Astrocyte (in vitro differentiated cells and primary cell): Measurements from ENCODE around the gene OMD. TPM values are rescaled to one million over a fixed set of nuclear protein-coding genes. Genes with fewer than 3 reads are reported as not detected.
A peak's percentile ranks its signal among the peaks of the same experiment; 100 is the strongest.

ENCODE experiments used
- DNase-seq: peaks from one replicate; pipeline ENCODE4 v3.0.0-alpha.2; 2010; ENCODE audit warnings: low read depth
- FAIRE-seq: peaks from 2 replicates; lab custom pipeline; 2011; peaks lifted over from hg19 to GRCh38; lab: Jason Lieb, UNC
- H2AFZ ChIP-seq: 2 replicates; pipeline ENCODE4 v1.6.0; 2012; ENCODE audit warnings: low read depth, low read length, inconsistent platforms
- H3K27ac ChIP-seq: 2 replicates; pipeline ENCODE4 v1.5.1; 2011; ENCODE audit warnings: low read depth, low read length, inconsistent platforms
- H3K27me3 ChIP-seq: 2 replicates; pipeline ENCODE4 v1.6.0; 2011; ENCODE audit warnings: low read length, inconsistent platforms; ENCODE audit not compliant: insufficient read depth
- H3K36me3 ChIP-seq: 2 replicates; pipeline ENCODE4 v1.5.1; 2011; ENCODE audit warnings: low read length, inconsistent platforms; ENCODE audit not compliant: insufficient read depth
- H3K4me1 ChIP-seq: 2 replicates; pipeline ENCODE4 v1.5.1; 2011; ENCODE audit warnings: low read length, inconsistent platforms; ENCODE audit not compliant: insufficient read depth
- H3K4me2 ChIP-seq: 2 replicates; pipeline ENCODE4 v1.6.0; 2012; ENCODE audit warnings: low read length, inconsistent platforms
- H3K4me3 ChIP-seq: 2 replicates; pipeline ENCODE4 v1.5.1; 2011; ENCODE audit warnings: low read depth, mild to moderate bottlenecking, low read length, inconsistent platforms; ENCODE audit not compliant: insufficient read depth
- H3K79me2 ChIP-seq: 2 replicates; pipeline ENCODE4 v1.6.0; 2012; ENCODE audit warnings: mild to moderate bottlenecking, low read length, inconsistent platforms; ENCODE audit not compliant: insufficient read depth
- H3K9ac ChIP-seq: 2 replicates; pipeline ENCODE4 v1.6.0; 2012; ENCODE audit warnings: mild to moderate bottlenecking, low read length, inconsistent platforms
- H3K9me3 ChIP-seq: 2 replicates; pipeline ENCODE4 v1.5.1; 2012; ENCODE audit warnings: low read depth, mild to moderate bottlenecking, low read length, inconsistent platforms; ENCODE audit not compliant: insufficient read depth
- H4K20me1 ChIP-seq: 2 replicates; pipeline ENCODE4 v1.6.0; 2012; ENCODE audit warnings: low read length, inconsistent platforms; ENCODE audit not compliant: insufficient read depth
- H3K27ac Mint-ChIP-seq: one replicate; pipeline ENCODE4 v1.8.0; 2021; ENCODE audit warnings: mild to moderate bottlenecking, mixed read lengths; ENCODE audit not compliant: unreplicated experiment
- H3K27me3 Mint-ChIP-seq: one replicate; pipeline ENCODE4 v1.8.0; 2021; ENCODE audit warnings: low read depth, mixed read lengths; ENCODE audit not compliant: unreplicated experiment
- H3K36me3 Mint-ChIP-seq: one replicate; pipeline ENCODE4 v1.8.0; 2021; ENCODE audit warnings: low read depth, mixed read lengths; ENCODE audit not compliant: unreplicated experiment
- H3K4me1 Mint-ChIP-seq: one replicate; pipeline ENCODE4 v1.8.0; 2021; ENCODE audit warnings: low read depth, mixed read lengths; ENCODE audit not compliant: unreplicated experiment
- H3K4me3 Mint-ChIP-seq: one replicate; pipeline ENCODE4 v1.8.0; 2021; ENCODE audit warnings: mild to moderate bottlenecking, moderate library complexity, mixed read lengths; ENCODE audit not compliant: unreplicated experiment
- H3K9me3 Mint-ChIP-seq: one replicate; pipeline ENCODE4 v1.8.0; 2021; ENCODE audit warnings: mild to moderate bottlenecking, mixed read lengths; ENCODE audit not compliant: unreplicated experiment
- CTCF ChIP-seq: IDR thresholded peaks from 2 replicates; pipeline ENCODE4 v1.5.1; 2011; ENCODE audit warnings: low read depth, mild to moderate bottlenecking, inconsistent platforms, low read length, moderate library complexity; ENCODE audit not compliant: insufficient read depth
- EZH2 ChIP-seq: IDR thresholded peaks from 2 replicates; pipeline ENCODE4 v1.6.1; 2012; ENCODE audit warnings: mild to moderate bottlenecking, low read length, inconsistent platforms; ENCODE audit not compliant: insufficient read depth
- total RNA-seq: library from RNA; stranded (reverse); gene quantifications from 2 replicates; pipeline ENCODE4 v1.2.1, GENCODE V29; 2021

The OMD gene
- total RNA-seq, 1 donor from 2014 or later, result not detected

- peak; percentile 98 for FAIRE-seq
- Mint-ChIP-seq H3K9me3 (no peaks in the 10 kb centered on the region), H3K4me3 (no peak overlapping the region), H3K27ac (peak overlapping the region; percentile 62), H3K36me3 (no peaks in the 10 kb centered on the region), H3K4me1 (peaks cover 8% of the 10 kb centered on the region), H3K27me3 (no peaks in the 10 kb centered on the region)
- Histone ChIP-seq H3K4me2 (peak overlapping the region; percentile 67), H3K36me3 (no peaks in the 10 kb centered on the region), H2AFZ (peak overlapping the region; percentile 18), H3K4me1 (peaks cover 13% of the 10 kb centered on the region), H3K79me2 (no peaks in the 10 kb centered on the region), H4K20me1 (no peaks in the 10 kb centered on the region), H3K9ac (no peak overlapping the region), H3K9me3 (no peaks in the 10 kb centered on the region), H3K27me3 (no peaks in the 10 kb centered on the region), H3K27ac (peak overlapping the region; percentile 43), H3K4me3 (no peak overlapping the region)
- peak; percentile 92 for DNase-seq
- TF ChIP-seq EZH2, result no peak
- TF ChIP-seq CTCF, result no peak
Measured at GRCh38 chr9:92378865-92379560, 45.3 kb downstream of the OMD start.

- no peak for DNase-seq
- FAIRE-seq, result no peak
- Mint-ChIP-seq H3K27me3 (no peaks in the 10 kb centered on the region), H3K27ac (no peak overlapping the region), H3K9me3 (peaks cover 1% of the 10 kb centered on the region), H3K4me3 (no peak overlapping the region), H3K4me1 (peaks cover 8% of the 10 kb centered on the region), H3K36me3 (no peaks in the 10 kb centered on the region)
- Histone ChIP-seq H3K4me2 (no peak overlapping the region), H3K27ac (no peak overlapping the region), H3K9ac (no peak overlapping the region), H4K20me1 (no peaks in the 10 kb centered on the region), H3K36me3 (no peaks in the 10 kb centered on the region), H2AFZ (no peak overlapping the region), H3K4me1 (peaks cover 11% of the 10 kb centered on the region), H3K4me3 (no peak overlapping the region), H3K27me3 (no peaks in the 10 kb centered on the region), H3K9me3 (no peaks in the 10 kb centered on the region), H3K79me2 (no peaks in the 10 kb centered on the region)
- no peak for TF ChIP-seq EZH2
- TF ChIP-seq CTCF, result no peak
Measured at GRCh38 chr9:92377876-92378275, 46.4 kb downstream of the OMD start.

GRCh38 chr9:92373167-92373566, 51.1 kb downstream of the OMD start:
- Mint-ChIP-seq H3K27me3 (no peaks in the 10 kb centered on the region), H3K4me3 (no peak overlapping the region), H3K27ac (no peak overlapping the region), H3K36me3 (no peaks in the 10 kb centered on the region), H3K4me1 (no peaks in the 10 kb centered on the region), H3K9me3 (peaks cover 1% of the 10 kb centered on the region)
- Histone ChIP-seq H3K79me2 (no peaks in the 10 kb centered on the region), H3K36me3 (no peaks in the 10 kb centered on the region), H3K9me3 (no peaks in the 10 kb centered on the region), H3K27me3 (no peaks in the 10 kb centered on the region), H2AFZ (no peak overlapping the region), H3K4me2 (no peak overlapping the region), H4K20me1 (no peaks in the 10 kb centered on the region), H3K4me1 (no peaks in the 10 kb centered on the region), H3K27ac (no peak overlapping the region), H3K4me3 (no peak overlapping the region), H3K9ac (no peak overlapping the region)
- DNase-seq, result no peak
- FAIRE-seq, result no peak
- TF ChIP-seq EZH2, result no peak
- no peak for TF ChIP-seq CTCF
